HG03066 (cell line): ENCODE data around the gene FGFR2.

Source experiments
- ATAC-seq: cut with Tn5 transposase; IDR thresholded peaks from one replicate; pipeline ENCODE4 v1.9.1; 2021; ENCODE audit warnings: low read depth; ENCODE audit not compliant: unreplicated experiment

The FGFR2 gene

DNA sequence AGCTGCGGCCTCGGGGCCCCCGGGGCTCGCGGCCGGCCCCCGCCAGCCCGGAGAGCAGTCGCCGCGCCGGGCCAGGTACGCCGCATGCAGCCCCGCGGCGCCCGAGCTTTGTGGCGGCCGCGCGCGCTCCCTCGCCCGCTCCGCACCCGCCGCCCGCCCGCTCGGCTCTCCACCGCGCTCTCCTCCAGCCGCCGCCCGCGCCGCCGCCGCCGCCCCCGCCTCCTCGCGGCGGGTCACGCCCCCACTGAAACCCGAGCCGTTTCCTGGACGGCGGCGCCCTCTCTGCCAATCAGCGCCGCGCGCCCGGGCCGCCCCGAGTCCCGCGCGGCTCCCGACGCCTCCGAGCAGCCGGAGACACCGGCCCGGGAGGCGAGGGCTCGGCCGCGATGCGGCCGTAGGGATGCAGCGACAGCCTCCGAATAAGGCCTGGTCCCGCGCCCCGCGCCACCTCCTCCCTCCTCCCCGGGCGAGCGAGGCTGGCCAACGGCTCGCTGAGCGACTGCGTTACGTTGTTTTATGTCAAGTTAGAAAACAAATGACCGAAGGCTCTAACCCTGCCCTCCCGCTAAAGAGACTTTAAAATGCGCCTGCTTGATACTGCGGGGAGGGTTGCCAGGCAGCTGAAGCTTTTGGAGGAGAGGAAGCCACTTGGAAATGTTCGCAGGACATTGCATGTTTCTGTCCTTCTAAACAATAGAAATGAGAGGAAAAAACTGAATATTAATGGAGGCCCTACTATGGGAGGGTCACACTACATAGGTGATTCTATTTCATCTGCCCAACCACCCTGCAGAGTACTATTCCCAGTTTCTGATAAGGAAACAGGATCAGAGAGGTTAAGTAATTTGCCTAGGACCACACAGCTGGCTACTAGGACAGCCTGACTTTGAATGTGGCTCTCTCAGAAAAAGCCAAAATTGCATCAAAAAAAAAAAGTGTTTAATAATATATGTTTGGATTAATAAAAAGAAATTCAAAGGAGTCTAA lies at the start of gene FGFR2:
Gene FGFR2, minus strand, starts transcription at position 182 of the 987 bp plus-strand sequence. CDS start 4,627 bp downstream, outside the sequence.
- ATAC-seq: peak; percentile 86

- no peak for ATAC-seq
These were observed 49.2 kb upstream of the FGFR2 start for GRCh38 chr10:121647401-121647800.

- ATAC-seq: no peak
These were observed 47.5 kb upstream of the FGFR2 start for GRCh38 chr10:121645696-121646095.

DNA sequence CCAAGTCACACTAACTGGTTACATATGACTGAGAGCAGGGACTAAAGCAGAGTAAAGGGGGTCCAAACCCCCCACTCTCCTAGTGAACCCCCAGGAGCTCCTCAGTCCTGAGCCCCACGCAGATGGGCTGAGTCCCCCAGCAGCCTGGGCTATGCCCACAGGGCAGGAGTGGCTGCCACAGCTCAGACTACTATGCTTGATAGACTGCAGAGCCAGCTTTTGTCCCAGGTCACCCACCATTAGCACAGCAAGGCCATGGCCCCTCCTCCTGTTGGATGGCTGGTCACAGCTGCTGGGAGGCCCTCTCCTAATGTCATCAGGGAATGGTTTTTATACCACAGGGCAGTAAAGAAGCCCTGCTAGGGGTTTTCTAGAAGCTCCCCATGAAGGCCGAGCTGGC lies 46.3 kb upstream of the FGFR2 start:
- ATAC-seq: no peak

- no peak for ATAC-seq
These were observed 42.0 kb upstream of the FGFR2 start for GRCh38 chr10:121640266-121640665.

DNA sequence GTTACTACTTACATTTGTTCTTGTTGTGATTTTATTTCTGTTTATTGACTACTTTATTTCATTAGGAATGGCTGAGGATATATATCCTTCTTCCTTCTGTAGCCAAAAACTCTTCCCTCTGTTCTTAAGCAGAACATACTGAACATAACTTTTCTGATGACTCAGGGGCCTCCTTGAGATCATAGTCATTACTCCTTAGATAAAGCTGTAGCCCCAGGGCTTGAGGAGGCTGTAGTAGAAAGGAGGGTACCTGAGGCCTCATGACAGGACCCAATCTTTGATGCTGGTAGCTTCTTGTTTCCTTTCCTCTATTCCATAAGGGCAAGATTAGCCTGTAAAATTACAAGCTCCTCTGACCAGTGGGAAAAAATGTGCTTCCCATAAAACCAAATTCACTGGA lies 41.2 kb upstream of the FGFR2 start:
- ATAC-seq: no peak

- ATAC-seq: no peak
These were observed 39.2 kb upstream of the FGFR2 start for GRCh38 chr10:121637437-121637836.

GRCh38 chr10:121633056-121633455 lies 34.8 kb upstream of the FGFR2 start:
- ATAC-seq: no peak

DNA sequence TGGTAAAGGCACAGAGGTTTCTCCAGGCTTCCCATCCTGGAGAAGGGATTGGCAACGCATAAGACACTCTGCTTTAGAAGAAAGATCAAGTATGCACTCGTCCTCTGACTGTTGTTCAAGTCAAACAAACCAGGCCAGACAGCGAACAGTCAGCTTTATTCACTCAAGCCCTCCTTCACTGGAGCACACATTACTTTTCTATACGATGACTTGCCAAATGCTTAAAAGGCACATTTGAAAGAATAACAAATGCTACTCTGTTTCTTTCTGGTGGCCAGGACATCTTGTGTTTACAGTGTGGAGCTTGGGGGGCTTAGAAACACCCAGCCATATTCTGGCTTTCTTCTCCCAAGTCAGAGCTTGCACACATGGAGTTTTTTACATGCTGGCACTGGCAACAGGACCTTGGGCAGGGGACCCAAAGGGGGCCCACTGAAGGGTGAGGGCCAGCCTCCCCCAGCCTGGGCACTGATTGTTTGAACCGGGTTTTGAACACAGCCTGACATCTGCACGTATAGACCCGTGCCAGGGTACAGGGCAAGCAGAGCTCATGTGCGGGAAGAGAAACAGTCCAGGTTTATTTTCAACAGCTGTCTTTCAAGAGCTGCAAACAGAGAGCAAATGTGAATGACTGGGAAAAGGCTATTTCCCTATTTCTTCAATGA lies 33.3 kb upstream of the FGFR2 start:
- ATAC-seq: no peak

- no peak for ATAC-seq
These were observed 30.6 kb upstream of the FGFR2 start for GRCh38 chr10:121628859-121629258.

GRCh38 chr10:121627876-121628581 lies 29.8 kb upstream of the FGFR2 start:
- no peak for ATAC-seq

- no peak for ATAC-seq
These were observed 26.7 kb upstream of the FGFR2 start for GRCh38 chr10:121624836-121625486.

DNA sequence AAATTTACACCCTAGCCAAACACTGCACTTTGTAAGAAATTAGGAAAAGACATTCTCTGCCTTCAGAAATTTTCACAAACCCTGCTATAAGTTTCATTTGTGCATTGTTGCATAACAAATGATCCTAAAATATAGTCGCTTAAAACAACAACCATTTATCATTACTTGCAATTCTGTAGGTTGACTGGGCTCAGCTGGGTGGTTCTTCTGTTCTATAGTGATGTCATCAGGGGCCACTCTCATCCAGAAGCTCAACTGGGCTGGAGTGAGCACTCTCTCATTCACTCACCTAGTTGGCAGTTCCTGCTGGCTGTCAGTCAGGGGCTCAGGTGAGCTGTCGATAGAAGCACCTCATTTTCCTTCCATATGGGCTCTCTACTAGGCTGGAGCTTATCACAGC lies 20.7 kb upstream of the FGFR2 start:
- ATAC-seq: no peak

- no peak for ATAC-seq
These were observed 18.9 kb upstream of the FGFR2 start for GRCh38 chr10:121617176-121617575.

DNA sequence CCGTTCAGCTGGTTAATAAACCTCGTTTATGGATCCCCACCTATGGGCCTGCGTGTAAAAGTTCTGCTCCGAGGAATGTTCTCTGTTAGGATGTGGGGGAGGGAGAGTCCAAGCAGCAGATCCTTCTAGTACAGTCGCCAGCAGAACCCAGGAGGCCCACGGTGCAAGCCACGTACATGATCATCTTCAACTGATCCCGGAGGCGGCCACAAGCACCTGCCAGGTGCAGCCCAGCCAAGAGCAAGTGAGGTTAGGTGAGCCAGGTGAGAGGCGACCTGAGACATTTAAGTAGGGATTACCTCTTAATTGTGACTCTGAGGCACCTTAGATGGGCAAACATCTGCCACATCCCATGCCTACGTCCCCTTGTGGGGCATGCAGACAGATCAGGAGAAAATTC lies 18.0 kb upstream of the FGFR2 start:
- ATAC-seq: no peak

DNA sequence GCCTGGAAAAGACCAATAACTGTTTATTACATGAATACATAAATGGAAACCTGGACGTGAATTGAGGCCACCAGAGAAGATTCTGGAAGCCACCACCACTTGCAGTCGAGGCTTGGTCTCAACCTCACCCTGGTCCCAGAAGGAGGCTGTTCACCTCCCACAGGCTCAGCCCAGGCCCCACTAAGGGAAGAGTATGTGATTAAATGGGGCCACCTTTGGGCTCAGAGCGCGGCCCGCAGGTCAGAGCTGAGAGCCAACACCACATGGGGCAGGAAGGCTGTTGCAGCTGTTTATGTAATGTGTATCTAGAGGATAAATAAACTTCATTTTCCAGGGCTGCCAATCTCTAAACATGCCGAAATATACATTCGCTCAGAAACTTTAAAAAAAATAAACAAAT lies 17.6 kb upstream of the FGFR2 start:
- no peak for ATAC-seq

GRCh38 chr10:121615435-121615793 lies 17.2 kb upstream of the FGFR2 start:
- ATAC-seq: no peak

DNA sequence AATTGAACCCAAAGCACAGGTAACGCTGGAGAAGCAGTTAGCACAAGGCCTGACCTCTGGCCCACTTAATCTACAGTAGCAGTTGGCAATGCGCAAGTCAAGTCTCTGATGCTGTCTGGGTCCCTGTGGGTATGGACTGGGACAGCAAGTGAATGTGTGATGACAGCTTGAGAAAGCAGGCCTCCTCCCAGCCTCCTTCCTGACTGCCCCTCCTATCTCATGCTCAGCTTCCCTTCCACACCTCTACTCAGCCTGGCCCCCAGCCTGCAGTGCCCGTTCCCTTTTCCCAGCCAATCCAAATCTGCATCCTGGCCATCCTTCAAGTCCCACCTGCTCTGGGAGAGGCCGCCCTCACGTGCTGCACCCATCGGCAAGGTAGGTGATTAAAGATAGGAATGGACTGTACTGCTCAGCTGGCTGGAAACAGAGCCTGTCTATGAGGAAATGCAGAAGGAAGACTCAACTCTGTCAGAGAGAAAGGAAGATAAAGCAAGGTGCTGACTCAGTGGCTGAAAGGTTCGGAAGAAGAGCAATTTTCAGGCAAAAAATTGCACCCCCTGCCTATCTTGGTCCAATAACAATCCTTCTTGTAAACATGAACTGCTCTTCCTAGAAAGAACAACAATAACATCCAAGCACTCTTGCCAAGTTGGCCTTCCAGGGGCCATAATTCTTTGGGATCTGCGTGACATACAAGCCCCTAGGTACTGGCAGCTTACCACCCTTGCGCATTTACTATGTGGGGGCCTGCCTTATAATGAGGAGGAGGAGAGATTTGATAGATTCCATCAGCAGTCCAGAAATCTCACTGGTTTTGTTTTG lies 16.6 kb upstream of the FGFR2 start:
- no peak for ATAC-seq

DNA sequence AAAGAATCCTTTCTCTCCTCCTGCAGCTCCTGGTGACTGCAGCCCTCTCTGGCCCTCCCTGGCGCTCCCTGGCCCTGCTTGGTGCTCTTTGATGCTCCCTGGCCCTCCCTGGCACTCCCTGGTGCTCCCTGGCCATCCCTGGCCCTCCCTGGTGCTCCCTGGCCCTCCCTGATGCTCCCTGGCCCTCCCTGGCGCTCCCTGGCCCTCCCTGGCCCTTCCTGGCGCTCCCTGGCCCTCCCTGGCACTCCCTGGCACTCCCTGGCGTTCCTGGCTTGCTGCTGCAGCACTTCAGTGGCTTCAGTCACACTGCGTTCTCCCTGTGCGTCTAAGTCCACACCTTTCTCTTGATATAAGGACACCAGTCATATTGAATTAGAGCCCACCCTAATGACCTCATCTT lies 15.2 kb upstream of the FGFR2 start:
- no peak for ATAC-seq
